ENCODE results near the gene STYXL2. TPM values are rescaled to one million over a fixed set of nuclear protein-coding genes. Genes with fewer than 3 reads are reported as not detected.

Gene STYXL2
- total RNA-seq, result 16.1 TPM

DNA sequence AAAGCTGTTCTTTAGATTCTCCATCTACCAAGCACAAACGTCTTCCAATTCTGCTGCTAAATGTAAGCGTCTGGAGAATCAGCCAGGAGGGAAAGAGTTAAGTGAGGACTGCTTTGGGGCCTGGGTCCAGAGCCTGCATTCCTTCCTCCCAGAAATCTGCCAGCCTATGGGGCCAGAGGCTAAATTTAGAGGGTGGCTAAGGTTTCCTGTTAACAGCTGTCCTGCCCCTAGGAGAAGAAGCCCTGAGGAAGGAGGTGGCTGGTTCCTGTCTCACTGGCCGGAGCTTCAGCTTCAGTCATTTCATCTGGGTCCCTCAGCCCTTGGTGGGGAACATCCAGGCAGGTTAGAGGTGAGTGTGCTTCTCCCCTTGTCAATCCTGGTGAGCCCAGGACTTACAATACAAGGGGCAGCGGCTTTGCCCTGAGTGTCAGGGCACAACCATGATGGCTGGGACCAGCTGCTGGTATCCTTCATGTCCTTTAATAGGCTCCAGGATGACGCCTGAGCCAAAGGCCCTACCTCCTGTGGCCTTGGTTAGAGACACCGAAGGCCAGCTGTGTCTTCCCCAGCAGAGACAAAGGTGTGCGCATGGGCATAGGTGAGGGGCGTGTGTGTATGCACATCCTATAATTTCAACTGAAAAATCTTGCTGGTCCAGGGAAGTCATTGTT is at the start of gene STYXL2:
Gene STYXL2, plus strand, starts transcription at position 230 of the 671 bp plus-strand sequence. CDS start 775 bp downstream, outside the sequence.

DNA sequence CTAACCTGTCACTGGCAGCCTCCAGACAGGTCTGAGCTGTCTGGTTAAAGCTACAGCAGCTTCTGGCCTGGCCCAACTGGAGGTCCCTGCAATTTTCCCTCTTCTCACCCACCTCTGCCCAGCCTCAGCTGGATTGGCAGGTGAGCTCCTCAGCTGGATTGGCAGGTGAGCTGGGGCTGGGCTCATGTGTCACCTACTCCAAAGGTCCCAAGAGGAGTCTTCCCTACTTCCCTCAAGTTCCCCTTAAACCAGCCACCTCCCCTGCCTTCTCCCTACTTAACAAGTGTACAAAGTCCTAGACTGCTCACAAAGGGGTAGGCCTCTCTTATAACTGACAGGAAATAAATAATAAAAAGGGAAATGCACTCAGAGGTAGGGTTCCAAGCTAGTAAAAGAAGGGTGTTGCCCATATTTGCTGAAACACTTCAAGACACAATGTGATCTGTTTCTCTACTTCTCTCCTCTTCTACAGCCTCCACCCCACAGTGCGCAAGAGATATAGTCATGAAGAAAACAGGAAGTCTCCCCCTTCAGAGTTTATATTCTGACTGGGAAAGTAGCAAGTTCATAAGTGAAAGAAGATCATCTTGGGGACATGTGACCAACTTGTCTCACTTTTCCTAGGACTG is 3.4 kb upstream of the STYXL2 start, which contains the start of gene GPA33:
Gene GPA33, minus strand, starts transcription at position 64 of the 629 bp plus-strand sequence. CDS start 90 bp downstream, outside the sequence.

Other genes starting within 250 kb of the STYXL2 start
- gene TADA1, start 217.8 kb upstream of the STYXL2 start, total RNA-seq, result 19.5 TPM
- 10.2 TPM for gene ILDR2, start 118.5 kb upstream of the STYXL2 start, total RNA-seq
- 0.64 TPM for gene MAEL, start 104.8 kb upstream of the STYXL2 start, total RNA-seq
- 0.12 TPM for gene GPA33, start 3.7 kb upstream of the STYXL2 start, total RNA-seq
- gene POU2F1, start 126.8 kb downstream of the STYXL2 start, total RNA-seq, result 21.8 TPM